PC-3 (cell line): Measurements from ENCODE around the gene MRGPRD. TPM values are rescaled to one million over a fixed set of nuclear protein-coding genes. Genes with fewer than 3 reads are reported as not detected.

Source experiments
- ATAC-seq: fragments of 200-7000 bp; cut with Tn5 transposase; 2 replicates; pipeline ENCODE4 v1.9.1; 2020; ENCODE audit warnings: mild to moderate bottlenecking, moderate library complexity
- BruUV-seq: library from RNA; stranded (reverse); fragments of 400-500 nt; replicated peaks from 2 replicates; lab custom pipeline; 2021; lab: Mats Ljungman, UMichigan
- CTCF ChIA-PET: fragments of 300-600 bp; sonication (Branson Sonifier 250); formaldehyde crosslinking; loops from one replicate; lab custom pipeline; 2022; ENCODE audit warnings: antibody characterized with exemption; lab: Charles Lee
- POLR2A ChIA-PET: fragments of 300-600 bp; sonication (Branson Sonifier 250); formaldehyde crosslinking; loops from one replicate; lab custom pipeline; 2022; ENCODE audit warnings: antibody characterized with exemption; ENCODE audit not compliant: unreplicated experiment; lab: Charles Lee
- DNase-seq: peaks from one replicate; pipeline ENCODE4 v3.0.0-alpha.2; 2015
- H2AFZ ChIP-seq: fragments of 300-600 bp; sonication (generic); 2 replicates; pipeline ENCODE4 v1.6.0; 2016; ENCODE audit warnings: antibody characterized with exemption, low read length
- H3F3A ChIP-seq: fragments of 300-600 bp; sonication (generic); one replicate; pipeline ENCODE4 v1.6.0; 2017; ENCODE audit warnings: antibody characterized with exemption, low read length, control low read depth, mild to moderate bottlenecking; ENCODE audit not compliant: unreplicated experiment
- H3K27ac ChIP-seq: fragments of 300-600 bp; sonication (generic); 2 replicates; pipeline ENCODE4 v1.5.1; 2016; ENCODE audit warnings: mild to moderate bottlenecking, low read length
- H3K27me3 ChIP-seq: fragments of 300-600 bp; sonication (generic); 2 replicates; pipeline ENCODE4 v1.6.1; 2016; ENCODE audit warnings: low read length, mixed read lengths
- H3K36me3 ChIP-seq: fragments of 300-600 bp; sonication (generic); 2 replicates; pipeline ENCODE4 v1.6.1; 2016; ENCODE audit warnings: low read depth, mixed run types, low read length, mixed read lengths
- H3K4me1 ChIP-seq: fragments of 300-600 bp; sonication (generic); 2 replicates; pipeline ENCODE4 v1.5.1; 2016; ENCODE audit warnings: low read length; ENCODE audit not compliant: insufficient read depth
- H3K4me2 ChIP-seq: fragments of 300-600 bp; sonication (generic); 2 replicates; pipeline ENCODE4 v1.6.0; 2016; ENCODE audit warnings: low read length
- H3K4me3 ChIP-seq: fragments of 300-600 bp; sonication (generic); 2 replicates; pipeline ENCODE4 v1.5.1; 2016; ENCODE audit warnings: mild to moderate bottlenecking, low read length, mixed read lengths
- H3K79me2 ChIP-seq: fragments of 300-600 bp; sonication (generic); 2 replicates; pipeline ENCODE4 v1.6.1; 2017; ENCODE audit warnings: low read length, mixed read lengths
- H3K9ac ChIP-seq: fragments of 300-600 bp; sonication (generic); 2 replicates; pipeline ENCODE4 v1.6.0; 2016; ENCODE audit warnings: mild to moderate bottlenecking, low read length
- H3K9me2 ChIP-seq: fragments of 300-600 bp; sonication (generic); replicated peaks from 2 replicates; pipeline ENCODE4 v1.6.1; 2016; ENCODE audit warnings: mixed run types, low read length, mixed read lengths
- H3K9me3 ChIP-seq: fragments of 300-600 bp; sonication (generic); 2 replicates; pipeline ENCODE4 v1.6.1; 2016; ENCODE audit warnings: low read length, mixed read lengths
- H4K20me1 ChIP-seq: fragments of 300-600 bp; sonication (generic); 2 replicates; pipeline ENCODE4 v1.6.1; 2016; ENCODE audit warnings: low read length, mixed read lengths
- EZH2 ChIP-seq: fragments of 300-600 bp; sonication (generic); IDR thresholded peaks from one replicate; pipeline ENCODE4 v1.6.1; 2017; ENCODE audit warnings: antibody characterized with exemption, mild to moderate bottlenecking, low read length; ENCODE audit not compliant: unreplicated experiment
- EZH2phosphoT487 ChIP-seq: fragments of 300-600 bp; sonication (generic); IDR thresholded peaks from 2 replicates; pipeline ENCODE4 v1.6.1; 2018; ENCODE audit warnings: mild to moderate bottlenecking, antibody characterized with exemption, low read length, borderline replicate concordance
- intact Hi-C: fragments of 100-400 bp; cut with micrococcal nuclease; formaldehyde crosslinking; loops from 2 replicates; pipeline ENCODE4 v1.9.0; 2023
- total RNA-seq: library from RNA; depleted of rRNA; stranded (reverse); fragments of >200 nt; gene quantifications from 2 replicates; pipeline ENCODE4 v1.2.3, GENCODE V29; 2014
- TF ChIP-seq, protein P1 (sequence below): fragments of 300-600 bp; sonication (generic); conservative IDR thresholded peaks from 2 replicates; pipeline ENCODE4 v1.5.1; 2017; ENCODE audit warnings: antibody characterized with exemption, low read depth, mild to moderate bottlenecking, low read length

Gene MRGPRD
- total RNA-seq, 1 experiment from 2014 or later = not detected

DNA sequence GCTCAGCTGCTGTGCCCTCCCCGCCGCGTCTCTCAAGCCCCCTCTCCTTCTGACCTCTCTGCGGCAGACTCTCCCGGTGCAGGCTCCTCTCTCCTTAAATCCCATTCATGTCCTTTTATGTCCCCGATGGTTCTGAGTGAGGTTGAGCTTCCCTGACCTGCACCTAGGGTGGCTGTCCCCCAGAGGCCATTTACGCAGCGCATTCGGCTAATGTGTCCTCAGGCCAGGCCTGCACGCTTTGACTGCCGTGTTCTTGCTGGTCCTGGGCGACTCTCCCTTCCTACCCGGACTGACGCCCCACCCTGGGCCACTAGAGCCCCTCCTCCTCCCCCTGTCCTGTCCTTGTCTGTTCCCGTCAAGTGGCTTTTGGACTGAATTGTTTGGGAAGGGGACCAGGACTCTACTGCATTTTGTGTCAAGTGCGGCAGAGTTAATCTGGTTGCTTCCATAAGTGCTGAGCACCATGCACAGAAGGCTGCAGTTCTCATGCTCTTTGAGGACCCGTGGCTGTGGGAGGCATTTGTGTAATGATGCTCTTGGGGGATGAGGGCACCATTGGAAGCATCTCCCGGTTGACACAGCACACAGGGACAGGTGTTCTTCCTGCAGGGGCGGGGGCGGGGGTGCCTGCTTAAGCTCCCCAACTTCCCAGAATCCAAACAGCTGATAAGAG is 40.0 kb downstream of the MRGPRD start:
- H3K9me3 ChIP-seq = no peaks in the 10 kb centered on the region
- ChIA-PET CTCF (no interaction called here), POLR2A (no interaction called here)
- H3K27ac ChIP-seq = no peak overlapping the region
- no peak overlapping the region for H3K9ac ChIP-seq
- no peak overlapping the region for H2AFZ ChIP-seq
- H4K20me1 ChIP-seq = no peaks in the 10 kb centered on the region
- TF ChIP-seq, protein P1, sequence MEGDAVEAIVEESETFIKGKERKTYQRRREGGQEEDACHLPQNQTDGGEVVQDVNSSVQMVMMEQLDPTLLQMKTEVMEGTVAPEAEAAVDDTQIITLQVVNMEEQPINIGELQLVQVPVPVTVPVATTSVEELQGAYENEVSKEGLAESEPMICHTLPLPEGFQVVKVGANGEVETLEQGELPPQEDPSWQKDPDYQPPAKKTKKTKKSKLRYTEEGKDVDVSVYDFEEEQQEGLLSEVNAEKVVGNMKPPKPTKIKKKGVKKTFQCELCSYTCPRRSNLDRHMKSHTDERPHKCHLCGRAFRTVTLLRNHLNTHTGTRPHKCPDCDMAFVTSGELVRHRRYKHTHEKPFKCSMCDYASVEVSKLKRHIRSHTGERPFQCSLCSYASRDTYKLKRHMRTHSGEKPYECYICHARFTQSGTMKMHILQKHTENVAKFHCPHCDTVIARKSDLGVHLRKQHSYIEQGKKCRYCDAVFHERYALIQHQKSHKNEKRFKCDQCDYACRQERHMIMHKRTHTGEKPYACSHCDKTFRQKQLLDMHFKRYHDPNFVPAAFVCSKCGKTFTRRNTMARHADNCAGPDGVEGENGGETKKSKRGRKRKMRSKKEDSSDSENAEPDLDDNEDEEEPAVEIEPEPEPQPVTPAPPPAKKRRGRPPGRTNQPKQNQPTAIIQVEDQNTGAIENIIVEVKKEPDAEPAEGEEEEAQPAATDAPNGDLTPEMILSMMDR = no peak
- TF ChIP-seq EZH2 = no peak
- TF ChIP-seq EZH2phosphoT487 = no peak
- H3F3A ChIP-seq = no peaks in the 10 kb centered on the region
- no peaks in the 10 kb centered on the region for H3K9me2 ChIP-seq
- BruUV-seq = no TSS peak
- DNase-seq = no peak
- H3K4me2 ChIP-seq = no peak overlapping the region
- H3K4me1 ChIP-seq = no peaks in the 10 kb centered on the region
- intact Hi-C loops = no loop called here
- H3K36me3 ChIP-seq = peaks cover 25% of the 10 kb centered on the region; the same call in 1 of the 2 replicates
- no peak overlapping the region for H3K4me3 ChIP-seq
- H3K27me3 ChIP-seq = no peaks in the 10 kb centered on the region
- H3K79me2 ChIP-seq = no peaks in the 10 kb centered on the region
- no peak for ATAC-seq

DNA sequence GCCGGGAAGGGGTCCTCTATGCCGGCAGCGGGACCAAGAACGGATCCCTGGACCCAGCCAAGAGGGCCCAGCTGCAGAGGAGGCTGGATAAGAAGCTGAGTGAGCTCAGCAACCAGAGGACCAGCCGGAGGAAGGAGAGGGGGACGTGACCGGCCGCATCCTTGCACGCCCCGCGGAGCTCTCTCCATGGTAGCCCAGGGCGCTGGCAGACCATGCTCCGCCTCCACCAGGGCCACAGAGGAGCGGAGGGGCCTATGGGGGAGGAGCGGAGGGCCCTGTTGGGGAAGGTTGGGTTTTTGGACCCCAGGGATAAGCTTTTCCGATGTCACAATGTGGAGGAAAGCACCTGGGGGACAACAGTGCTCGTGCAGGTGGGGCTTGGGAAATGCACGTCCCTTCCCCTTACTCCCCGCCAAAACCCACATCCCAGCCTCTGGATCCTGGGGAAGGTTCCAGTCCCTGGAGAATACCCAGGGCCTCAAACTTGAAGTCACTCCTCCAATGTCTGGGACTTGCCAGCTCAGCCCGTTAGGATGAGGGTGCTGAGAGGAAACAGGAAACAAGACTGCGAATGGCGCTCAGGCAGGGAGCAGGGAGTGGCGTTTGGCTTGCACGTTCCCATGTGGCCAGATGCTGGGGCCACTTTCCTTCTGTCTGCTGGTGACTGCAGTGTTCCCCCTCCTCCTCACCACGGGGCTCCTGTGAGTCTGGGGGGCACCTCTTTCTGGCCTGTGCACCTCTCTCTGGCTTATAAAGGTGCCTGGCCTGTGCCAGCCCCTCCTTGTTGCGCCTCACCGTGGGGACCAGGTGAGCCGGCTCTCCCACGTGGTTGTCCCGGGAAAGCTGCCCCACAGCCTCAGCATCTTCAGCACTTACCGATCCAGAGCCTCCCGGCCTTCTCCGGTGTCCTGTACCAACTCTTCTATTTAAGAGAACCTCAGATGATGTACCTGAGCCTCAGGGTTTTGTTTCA is 40.9 kb downstream of the MRGPRD start:
- no TSS peak for BruUV-seq
- no peaks in the 10 kb centered on the region for H4K20me1 ChIP-seq
- ATAC-seq (no peak), DNase-seq (no peak)
- no peaks in the 10 kb centered on the region for H3K9me3 ChIP-seq
- H3K9ac ChIP-seq = no peak overlapping the region
- no peaks in the 10 kb centered on the region for H3K9me2 ChIP-seq
- intact Hi-C loops = no loop called here
- H2AFZ ChIP-seq = no peak overlapping the region
- TF ChIP-seq, protein P1 = no peak
- TF ChIP-seq EZH2 (no peak), EZH2phosphoT487 (no peak)
- no peak overlapping the region for H3K4me3 ChIP-seq
- no peak overlapping the region for H3K27ac ChIP-seq
- no peaks in the 10 kb centered on the region for H3F3A ChIP-seq
- no peaks in the 10 kb centered on the region for H3K4me1 ChIP-seq
- peaks cover 27% of the 10 kb centered on the region; the same call in 1 of the 2 replicates for H3K36me3 ChIP-seq
- H3K27me3 ChIP-seq = no peaks in the 10 kb centered on the region
- ChIA-PET CTCF (no interaction called here), POLR2A (interaction anchor here (0.5 kb wide), 1 partner anchor 44 kb away, joined by 3 read pairs; no protein-coding TSS in a partner anchor)
- no peaks in the 10 kb centered on the region for H3K79me2 ChIP-seq
- H3K4me2 ChIP-seq = no peak overlapping the region
